SK-N-SH (cell line): ENCODE measurements around the gene PTPMT1.

Source experiments
- CHD2 ChIP-seq: fragments of 150-350 bp; IDR thresholded peaks from 2 replicates; pipeline ENCODE4 v1.6.1; 2018; ENCODE audit warnings: low read length; ENCODE audit not compliant: partially characterized antibody
- CTCF ChIP-seq: fragments of 200-600 bp; sonication (generic); IDR thresholded peaks from 2 replicates; pipeline ENCODE4 v1.6.1; 2017; ENCODE audit warnings: antibody characterized with exemption, mild to moderate bottlenecking, moderate library complexity
- EP300 ChIP-seq, 2 experiments: IDR thresholded peaks; 2 replicates each; pipeline versions ENCODE4 v1.4.0 to v1.6.1; 2012; ENCODE audit warnings: borderline replicate concordance in 1 of 2, low read depth in 1 of 2, low read length in 1 of 2
- GATA2 ChIP-seq: sonication (generic); formaldehyde crosslinking; IDR thresholded peaks from 2 replicates; pipeline ENCODE4 v1.5.0; 2020; ENCODE audit warnings: mild to moderate bottlenecking, missing genetic modification reagents
- IRF3 ChIP-seq: fragments of 150-350 bp; IDR thresholded peaks from 2 replicates; pipeline ENCODE4 v1.6.1; 2016; ENCODE audit warnings: mild to moderate bottlenecking, low read depth, low read length
- POLR2AphosphoS5 ChIP-seq: IDR thresholded peaks from 2 replicates; pipeline ENCODE4 v1.6.1; 2012; ENCODE audit warnings: low read depth, low read length
- SMC3 ChIP-seq: IDR thresholded peaks from 2 replicates; pipeline ENCODE4 v1.6.1; 2012; ENCODE audit warnings: low read depth, low read length, improper control_type of control experiment
- TAF1 ChIP-seq: IDR thresholded peaks from 2 replicates; pipeline ENCODE4 v1.6.1; 2012; ENCODE audit warnings: low read depth, mild to moderate bottlenecking, low read length, moderate library complexity, borderline replicate concordance
- TCF12 ChIP-seq: IDR thresholded peaks from 2 replicates; pipeline ENCODE4 v1.4.0; 2012
- TEAD4 ChIP-seq: IDR thresholded peaks from 2 replicates; pipeline ENCODE4 v1.4.0; 2012; ENCODE audit warnings: mild to moderate bottlenecking, borderline replicate concordance; ENCODE audit not compliant: insufficient read depth
- YY1 ChIP-seq: IDR thresholded peaks from 2 replicates; pipeline ENCODE4 v1.4.0; 2012; ENCODE audit warnings: low read depth, mild to moderate bottlenecking
- ZBTB33 ChIP-seq: IDR thresholded peaks from 2 replicates; pipeline ENCODE4 v1.4.0; 2012; ENCODE audit warnings: low read depth, borderline replicate concordance

GRCh38 chr11:47552056-47552565, 13.3 kb upstream of the PTPMT1 start:
- TF ChIP-seq CTCF (no peak), GATA2 (no peak), YY1 (no peak), POLR2AphosphoS5 (no peak), TAF1 (no peak), IRF3 (no peak), EP300 (IDR thresholded peaks at IDR 0.05; ENCODE audit: borderline replicate concordance in 1 of 2, low read depth in 1 of 2, low read length in 1 of 2) (no peak), TEAD4 (no peak), ZBTB33 (no peak), TCF12 (no peak), SMC3 (no peak), CHD2 (no peak)
